HL-60/S4 treated with retinoic acid at 250 ng/mL for 4 days and 3 days (cell line): ENCODE data around the gene TLE2.
"Not testable (repeated sequence)": the region's sequence is repeated elsewhere in the genome, so short reads cannot be mapped to it uniquely, and the experiment has no call there.

Experiments used
- in situ Hi-C: fragments of 300-500 bp; cut with MboI; formaldehyde crosslinking; loops from 2 replicates; pipeline ENCODE4 v1.7.0; 2022; ENCODE audit warnings: low sequenced_read_pairs

The TLE2 gene

DNA sequence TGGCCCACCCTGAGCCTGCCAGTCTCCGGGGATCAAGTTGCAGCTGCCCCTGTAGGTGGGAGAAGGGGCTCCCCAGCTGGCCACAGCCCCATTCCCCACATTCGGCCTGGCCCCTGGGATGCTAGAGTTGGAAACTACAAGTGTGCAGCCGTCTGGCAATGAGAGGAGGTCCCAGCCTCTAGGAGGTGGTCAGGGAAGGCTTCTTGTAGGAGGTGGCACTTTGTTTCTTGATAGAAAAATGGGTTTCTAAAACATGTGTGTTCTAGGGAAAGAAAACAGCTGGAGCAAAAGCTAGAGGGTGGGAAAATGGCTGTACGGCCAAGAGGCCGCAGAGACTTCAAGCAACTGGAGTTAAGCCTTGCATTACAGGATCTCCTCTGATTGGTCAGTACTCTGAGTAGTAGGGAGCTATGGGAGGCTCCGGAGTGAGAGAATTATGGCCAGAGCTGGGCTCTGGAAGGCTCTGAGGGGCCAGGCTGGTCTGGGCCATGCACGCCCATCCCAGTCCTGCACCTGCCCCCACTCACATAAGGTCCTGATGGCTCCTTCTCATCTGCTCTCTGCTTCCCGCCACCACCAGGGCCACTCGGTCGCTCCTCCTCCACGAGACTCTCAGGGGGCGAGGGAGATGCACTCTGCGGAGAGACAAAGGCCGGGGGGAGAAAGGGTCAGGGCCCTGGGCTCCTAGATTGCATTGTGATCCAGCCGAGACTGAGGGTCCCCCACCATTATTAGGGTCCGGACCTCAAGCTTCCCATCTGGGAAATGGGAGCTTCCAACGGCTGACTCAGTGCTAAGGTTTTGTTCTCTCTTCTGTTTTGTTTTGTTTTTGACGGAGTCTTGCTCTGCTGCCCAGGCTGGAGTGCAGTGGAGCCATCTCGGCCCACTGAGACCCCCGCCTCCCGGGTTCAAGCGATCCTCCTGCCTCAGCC is 13.7 kb downstream of the TLE2 start:
- in situ Hi-C loops, result no loop called here

DNA sequence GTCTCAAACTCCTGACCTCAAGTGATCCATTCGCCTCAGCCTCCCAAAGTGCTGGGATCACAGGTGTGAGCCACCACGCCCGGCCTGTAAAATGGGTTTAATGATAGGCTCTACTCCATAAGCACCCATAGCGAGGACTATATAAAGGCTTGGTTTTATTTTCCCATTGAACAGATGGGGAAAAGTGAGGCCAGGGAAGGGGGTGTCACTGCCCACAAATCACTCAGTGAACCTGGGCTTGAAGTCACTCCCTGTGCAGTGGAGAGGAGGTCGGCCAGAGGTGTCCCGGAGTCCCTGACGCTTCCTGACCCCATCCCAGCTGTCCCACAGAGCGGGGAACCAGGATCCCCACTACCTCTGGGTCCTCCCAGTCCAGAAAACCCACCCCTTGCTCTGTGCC is 14.9 kb downstream of the TLE2 start:
- in situ Hi-C loops, result no loop called here

DNA sequence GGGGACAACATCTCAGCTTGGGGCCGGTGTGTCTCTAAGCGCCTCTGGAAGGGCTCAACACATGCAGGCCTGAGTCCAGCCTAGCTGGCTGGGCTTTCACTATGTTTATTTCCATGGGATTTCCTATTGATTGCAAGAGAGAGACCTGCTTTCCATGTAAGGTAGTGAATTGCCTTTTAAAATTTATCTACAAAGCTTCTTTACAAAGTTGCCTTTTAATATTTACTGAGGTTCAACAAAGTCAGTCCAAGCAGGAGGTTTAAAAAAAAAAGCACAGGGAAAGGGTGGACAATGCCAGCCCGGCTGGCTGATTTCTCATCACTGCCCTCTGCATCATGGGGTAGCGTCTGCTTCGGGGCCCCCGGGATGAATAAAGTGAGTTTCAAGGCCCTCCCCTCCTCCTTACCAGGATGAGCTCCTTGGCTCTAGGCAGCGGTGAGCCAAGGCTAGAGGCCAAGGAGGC is 15.8 kb downstream of the TLE2 start:
- in situ Hi-C loops, result no loop called here

DNA sequence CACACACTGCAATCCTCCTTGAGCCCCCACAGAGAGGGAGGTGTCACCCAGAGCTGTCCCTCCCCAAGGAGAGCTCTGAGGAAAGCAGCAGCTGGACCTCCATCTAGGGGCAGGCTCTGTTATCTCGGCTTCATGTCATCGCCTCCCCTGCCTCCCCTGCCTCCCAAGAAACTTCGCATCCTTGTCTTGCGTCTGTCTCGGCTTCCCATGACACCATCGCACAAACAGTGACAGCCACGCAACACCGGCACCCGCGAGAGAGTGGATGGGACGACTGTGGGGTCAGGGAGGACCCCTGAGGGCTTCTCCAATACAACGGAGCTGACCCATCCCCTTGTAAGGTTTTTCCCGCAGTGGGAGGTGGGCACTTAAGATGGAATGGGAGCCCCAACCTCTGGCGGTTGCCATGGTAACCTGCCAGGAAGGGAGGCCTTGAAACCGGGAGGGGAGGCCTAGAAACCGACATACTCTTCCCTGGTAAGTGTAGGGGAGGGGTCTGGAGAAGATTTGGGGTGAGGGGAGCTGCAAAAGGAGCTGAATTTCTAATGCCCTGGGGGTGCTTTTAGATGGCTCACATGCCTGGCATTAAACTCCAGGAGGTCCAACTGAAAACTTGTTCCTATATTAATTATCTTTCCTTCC is 16.3 kb downstream of the TLE2 start:
- in situ Hi-C loops, result no loop called here

DNA sequence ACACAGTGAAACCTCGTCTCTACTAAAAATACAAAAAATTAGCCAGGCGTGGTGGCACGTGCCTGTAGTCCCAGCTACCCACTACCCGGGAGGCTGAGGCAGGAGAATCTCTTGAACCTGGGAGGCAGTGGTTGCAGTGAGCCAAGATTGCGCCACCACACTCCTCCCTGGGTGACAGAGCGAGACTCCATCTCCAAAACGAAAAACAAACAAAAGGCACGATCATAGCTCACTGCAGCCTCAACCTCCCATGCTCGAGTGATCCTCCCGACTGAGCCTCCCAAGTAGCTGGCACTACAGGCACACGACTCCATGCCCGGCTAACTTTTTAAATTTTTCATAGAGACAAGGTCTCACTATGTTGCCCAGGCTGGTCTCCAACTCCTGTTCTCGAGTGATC is 17.0 kb downstream of the TLE2 start:
- in situ Hi-C loops, result not testable (repeated sequence)

DNA sequence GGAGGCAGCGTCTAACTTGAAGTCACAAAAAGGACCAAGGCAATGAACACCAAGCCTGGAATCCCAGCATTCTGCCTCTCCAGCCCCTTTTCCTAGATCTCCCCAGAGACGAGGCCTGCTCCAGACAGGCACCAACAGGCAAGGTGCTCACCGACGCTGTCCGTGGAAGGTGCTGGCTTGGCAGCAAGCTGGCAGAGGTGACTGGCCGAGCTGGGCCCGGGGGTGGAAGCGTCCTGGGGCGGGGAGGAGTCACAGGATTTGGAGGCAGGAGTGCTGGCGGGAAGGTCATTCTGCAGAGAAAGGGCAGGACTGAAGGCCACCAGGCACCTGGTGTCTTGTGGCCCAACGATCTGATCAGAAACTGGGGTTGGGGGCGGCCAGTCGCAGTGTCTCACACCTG is 18.2 kb downstream of the TLE2 start:
- in situ Hi-C loops, result no loop called here

DNA sequence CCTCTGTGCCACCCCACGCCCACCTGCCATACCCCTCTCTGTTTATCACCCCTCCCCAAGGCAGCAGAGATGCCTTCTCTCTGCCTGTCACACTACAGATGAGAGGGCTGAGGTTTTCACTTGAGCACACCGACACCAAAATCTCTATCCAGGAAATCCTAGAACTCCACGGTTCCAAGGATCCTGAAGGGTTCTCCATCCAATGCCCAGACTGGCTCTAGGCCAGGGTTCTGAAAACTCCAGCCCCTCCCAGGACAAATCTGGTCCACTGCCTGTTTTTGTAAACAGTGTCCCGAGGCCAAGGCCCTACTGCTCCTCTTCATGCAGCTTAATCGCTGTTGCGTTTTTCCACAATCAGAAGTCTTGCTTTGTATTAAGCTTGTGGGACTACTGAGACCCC is 20.1 kb downstream of the TLE2 start:
- in situ Hi-C loops, result no loop called here

DNA sequence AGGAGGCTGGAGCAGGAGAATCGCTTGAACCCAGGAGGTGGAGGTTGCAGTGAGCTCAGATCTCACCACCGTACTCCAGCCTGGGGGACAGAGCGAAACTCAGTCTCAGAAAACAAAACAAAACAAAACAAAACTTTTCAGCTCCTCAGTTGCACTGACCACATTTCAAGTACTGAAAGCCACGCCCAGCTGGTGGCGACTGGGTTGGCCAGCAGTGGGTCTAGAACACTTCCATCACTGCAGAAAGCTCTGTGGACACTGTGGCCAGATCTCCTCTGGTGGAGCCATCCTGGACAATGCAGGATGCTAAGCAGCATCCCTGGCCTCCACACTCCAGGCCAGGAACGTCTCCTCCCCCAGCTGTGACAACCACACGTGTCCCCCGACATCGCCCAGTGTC is 21.1 kb downstream of the TLE2 start:
- in situ Hi-C loops, result no loop called here

DNA sequence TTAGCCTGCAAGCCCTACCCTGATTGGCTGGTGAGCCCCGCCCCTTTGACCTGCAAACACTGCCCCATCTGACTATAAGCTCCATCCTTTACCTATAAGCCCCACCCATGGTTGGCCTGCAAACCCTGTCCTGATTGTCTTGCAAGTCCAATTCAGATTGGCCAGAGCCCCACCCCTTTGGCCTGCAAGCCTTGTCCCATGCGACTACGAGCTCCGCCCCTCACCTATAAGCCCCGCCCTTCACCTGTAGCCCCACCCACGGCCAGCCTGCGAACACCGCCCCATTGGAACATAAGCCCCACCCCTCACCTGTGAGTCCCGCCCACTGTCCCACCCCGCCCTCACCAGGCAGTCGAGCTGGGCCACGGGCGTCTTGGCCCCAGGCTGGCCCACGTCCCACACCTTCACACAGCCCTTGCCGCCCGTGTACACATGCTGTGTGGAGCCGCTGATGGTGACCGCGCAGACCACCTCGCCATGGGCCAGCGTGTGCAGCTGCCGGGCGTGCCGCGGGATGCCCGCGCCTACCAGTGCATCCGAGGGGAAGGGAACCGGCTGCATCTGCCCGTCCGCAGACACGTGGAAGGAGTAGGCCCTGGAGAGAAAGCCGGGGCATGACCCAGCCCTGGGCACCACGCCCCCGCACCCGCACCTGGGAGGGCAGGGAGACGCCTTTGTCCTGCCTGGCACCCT is 22.9 kb downstream of the TLE2 start:
- in situ Hi-C loops, result no loop called here

DNA sequence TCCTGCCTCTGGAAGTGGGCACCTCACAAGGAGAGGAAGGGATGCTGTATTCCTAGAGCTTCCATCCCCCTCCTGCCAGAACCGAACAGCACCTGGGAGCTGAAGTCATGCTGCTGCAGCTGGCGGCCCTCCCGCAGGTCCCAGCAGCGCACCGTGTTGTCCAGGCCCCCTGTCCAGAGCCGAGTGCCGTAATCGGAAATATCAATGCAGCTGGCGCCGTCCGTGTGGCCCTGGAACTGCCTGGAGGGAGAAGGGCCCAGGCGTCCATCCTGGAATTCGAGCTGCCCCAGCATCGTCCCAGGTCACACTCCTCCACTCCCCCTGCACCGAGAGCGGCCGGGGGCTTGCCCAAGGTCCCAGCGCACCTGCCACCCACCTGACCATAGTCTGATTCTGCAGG is 23.7 kb downstream of the TLE2 start:
- in situ Hi-C loops, result no loop called here

DNA sequence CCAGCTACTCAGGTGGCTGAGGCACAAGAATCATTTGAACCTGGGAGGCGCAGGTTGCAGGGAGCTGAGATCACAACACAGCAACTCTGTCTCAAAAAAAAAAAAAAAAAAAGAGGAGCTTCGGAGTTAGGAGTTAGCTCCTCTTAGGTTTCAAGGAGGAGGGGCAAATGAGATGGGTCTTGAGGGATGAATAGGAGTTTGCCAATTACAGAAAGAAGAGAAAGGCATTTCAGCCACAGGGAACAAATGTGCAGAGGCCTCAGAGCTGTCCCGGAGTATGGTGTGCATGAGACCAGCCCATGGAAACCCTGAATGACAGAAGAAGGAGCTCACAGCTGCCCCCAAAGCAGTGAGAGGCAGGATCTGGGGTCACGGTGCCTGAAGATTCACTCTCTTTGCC is 24.6 kb downstream of the TLE2 start:
- in situ Hi-C loops, result no loop called here

DNA sequence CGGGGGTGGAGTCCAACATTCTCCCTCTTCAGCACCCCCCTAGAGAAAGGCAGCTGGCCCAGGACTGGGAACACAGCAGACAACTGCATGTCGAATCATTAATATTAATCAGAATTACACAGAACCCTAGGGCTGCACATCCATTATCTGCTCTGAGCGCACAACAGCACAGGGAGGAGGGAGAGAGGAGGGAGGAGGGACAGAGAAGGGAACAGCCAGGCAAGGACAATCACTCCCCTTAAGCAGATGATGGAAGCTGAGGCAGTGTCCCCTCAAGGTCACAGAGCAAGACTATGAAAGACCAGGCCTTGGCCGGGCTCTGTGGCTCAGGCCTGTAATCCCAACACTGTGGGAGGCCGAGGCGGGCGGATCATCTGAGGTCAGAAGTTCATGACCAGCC is 26.0 kb downstream of the TLE2 start:
- in situ Hi-C loops, result no loop called here

DNA sequence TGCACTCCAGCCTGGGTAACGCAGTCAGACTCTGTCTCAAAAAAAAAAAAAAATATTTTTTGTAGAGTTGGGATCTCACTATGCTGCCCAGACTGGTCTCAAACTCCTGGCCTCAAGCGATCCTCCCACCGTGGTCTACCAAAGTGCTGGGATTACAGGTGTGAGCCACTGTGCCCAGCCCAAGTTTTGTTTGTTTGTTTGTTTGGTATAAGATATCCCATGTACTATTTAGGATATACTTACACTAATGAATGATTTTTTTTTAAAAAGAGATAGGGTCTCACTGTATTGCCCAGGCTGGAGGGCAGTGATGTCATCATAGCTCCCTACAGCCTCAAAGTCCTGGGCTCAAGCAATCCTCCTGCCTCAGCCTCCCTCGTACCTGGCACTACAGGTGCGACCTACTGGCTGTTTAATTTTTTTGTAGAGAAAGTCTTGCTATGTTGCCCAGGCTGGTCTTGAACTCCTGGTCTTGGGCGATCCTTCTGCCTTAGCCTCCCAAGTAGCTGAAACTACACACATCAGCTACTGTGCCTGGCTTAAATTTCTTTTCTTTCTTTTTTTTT is 27.8 kb downstream of the TLE2 start:
- in situ Hi-C loops, result no loop called here

DNA sequence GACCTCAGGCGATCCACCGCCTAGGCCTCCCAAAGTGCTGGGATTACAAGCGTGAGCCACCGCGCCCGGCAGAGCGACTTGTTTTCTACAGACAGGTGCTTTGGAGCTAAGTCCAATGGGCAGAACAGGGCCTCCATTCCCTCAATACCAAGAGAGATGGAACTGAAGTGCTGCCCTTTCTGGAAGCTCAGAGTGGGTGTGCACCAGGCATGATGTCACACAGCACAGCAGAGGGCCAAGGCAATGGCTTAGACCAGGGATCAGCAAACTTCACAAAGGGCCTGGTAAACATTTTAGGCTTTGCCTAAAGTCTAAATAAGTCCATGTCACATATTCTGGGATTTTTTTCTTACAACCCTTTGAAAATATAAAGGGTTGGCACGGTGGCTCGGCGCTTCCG is 30.4 kb downstream of the TLE2 start:
- in situ Hi-C loops, result no loop called here

DNA sequence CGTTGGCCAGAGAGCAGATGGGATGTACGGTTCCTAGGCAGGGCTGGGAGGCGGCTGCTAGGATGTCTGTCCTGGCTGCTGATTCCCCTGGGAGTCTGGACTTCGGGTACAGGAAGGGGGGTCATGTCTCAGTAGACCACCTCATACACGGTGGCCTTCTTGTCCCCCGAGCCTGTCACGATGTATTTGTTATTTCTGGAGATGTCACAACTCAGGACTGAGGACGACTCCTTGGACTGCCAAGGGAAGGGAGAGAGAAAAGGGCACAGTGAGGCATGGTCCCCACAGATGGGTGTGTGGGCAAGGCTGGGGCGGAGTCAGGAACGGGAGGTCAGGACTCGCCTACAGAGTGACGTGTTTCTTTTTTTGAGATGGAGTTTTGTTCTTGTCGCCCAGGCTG is 31.4 kb downstream of the TLE2 start:
- in situ Hi-C loops, result no loop called here

DNA sequence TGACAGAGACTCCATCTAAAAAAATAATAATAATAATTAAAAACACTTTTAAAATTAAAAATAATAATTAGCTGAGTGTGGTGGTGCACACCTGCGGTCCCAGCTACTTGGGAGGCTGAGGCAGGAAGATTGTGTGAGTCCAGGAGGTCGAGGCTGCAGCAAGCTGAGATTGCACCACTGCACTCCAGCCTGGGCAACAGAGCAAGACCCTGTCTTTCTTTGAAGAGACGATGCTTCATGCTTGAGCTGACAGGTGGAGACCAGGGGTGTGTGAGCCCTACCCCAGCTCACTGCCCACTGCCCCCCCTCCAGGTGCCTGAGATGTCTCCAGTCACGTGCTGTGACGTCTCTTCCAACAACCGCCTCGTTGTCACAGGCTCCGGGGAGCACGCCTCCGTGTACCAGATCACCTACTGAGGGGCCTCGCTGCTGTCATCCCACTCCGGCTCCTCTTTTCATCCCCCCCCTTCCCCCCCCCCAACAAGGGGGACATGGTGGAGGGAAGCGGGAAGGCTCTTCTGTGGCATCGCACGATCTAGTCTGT is 34.4 kb downstream of the TLE2 start:
- in situ Hi-C loops, result no loop called here

DNA sequence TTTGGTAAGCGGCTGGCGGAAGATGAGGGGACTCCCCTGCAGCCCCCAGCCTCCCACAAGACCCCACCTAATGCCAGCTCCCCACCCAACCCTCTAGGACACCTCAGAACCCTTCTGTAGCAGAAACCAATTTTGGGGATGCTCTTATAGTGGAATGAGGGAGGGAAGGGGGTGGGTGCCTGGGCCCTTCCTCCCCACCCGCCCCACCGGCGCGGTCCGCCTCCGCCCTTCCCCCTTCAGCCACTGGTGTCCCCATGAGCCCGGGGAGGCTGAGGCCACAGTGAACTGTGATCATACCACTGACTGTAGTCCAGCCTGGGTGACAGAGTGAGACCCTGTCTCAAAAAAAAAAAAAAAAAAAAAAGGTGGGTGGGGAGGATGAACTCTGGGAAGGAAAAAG is 35.5 kb downstream of the TLE2 start:
- in situ Hi-C loops, result no loop called here

DNA sequence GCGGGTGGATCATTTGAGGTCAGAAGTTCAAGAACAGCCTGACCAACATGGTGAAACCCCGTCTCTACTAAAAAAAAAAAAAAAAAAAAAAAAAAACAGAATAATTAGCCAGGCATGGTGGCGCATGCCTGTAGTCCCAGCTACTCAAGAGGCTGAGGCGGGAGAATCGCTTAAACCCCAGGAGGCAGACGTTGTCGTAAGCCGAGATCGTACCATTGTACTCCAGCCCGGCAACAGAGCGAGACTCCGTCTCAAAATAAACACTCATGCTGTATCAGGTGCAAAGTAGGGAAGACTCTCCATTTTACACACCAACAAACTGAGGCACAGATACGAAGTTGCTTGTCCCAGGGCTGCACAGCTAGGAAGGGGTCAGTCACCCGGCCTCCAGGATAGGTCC is 36.1 kb downstream of the TLE2 start:
- in situ Hi-C loops, result no loop called here

DNA sequence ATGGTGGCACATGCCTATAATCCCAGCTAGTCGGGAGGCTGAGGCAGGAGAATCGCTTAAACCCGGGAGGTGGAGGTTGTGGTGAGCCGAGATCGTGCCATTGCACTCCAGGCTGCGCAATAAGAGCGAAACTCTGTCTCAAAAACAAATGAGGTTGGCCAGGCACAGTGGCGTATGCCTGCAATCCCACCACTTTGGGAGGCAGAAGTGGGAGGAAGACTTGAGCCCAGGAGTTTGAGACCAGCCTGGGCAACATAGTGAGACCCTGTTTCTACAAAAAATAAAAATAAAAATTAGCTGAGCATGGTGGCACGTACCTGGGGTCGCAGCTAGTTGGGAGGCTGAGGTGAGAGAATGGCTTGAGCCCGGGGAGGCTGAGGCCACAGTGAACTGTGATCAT is 36.7 kb downstream of the TLE2 start:
- in situ Hi-C loops, result not testable (repeated sequence)

DNA sequence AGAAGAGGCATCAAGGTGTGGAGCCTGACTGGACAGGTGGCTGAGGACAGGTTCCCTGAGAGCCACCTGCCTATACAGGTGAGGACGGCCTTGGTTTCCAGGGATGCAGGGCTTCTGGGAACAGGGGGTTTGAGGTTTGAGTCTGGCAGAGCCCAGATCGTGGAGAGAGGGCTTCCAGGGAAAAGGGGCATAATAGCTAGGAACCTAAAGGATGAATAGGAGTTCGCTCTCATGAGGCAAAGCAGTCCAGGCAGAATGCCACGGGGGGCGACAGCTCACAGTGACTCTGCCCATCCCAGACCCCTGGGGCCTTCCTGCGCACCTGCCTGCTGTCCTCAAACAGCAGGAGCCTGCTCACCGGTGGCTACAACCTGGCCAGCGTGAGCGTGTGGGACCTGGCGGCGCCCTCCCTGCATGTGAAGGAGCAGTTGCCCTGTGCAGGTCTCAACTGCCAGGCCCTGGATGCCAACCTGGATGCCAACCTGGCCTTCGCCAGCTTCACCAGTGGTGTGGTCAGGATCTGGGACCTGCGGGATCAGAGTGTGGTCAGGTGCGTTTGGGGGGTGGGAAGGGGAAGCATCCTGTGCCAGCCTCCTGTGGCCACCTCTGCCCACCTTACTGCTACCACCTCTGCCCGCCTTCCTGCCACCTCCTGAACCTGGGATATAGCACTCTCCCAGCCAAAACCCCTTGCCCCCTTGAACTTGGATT is 39.7 kb downstream of the TLE2 start:
- in situ Hi-C loops, result no loop called here

DNA sequence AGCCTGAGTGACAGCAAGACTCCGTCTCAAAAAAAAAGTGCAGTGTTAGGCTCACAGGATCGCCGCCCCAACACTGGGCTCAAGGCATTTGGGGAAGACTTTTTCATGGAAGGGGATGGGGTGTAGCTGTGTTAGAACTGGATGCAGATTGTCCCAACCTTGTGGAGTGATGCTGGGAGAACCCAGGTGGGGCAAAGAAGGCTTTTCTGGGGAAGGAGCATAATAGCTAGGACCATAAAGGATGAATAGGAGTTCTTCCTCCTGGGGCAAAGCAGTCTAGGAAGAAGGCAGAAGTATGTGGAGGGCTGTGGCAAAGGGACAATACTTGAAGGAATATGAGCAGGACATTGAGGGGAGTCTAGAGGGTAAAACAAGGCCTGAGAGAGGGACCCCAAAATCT is 40.5 kb downstream of the TLE2 start:
- in situ Hi-C loops, result no loop called here
